SIG-M5 (cell line): ENCODE measurements around the gene TMEM234.

ENCODE experiments used
- DNase-seq: peaks from one replicate; lab custom pipeline; 2025; lab: John Stamatoyannopoulos, UW

TMEM234 gene

GRCh38 chr1:32199717-32200072 is 22.5 kb downstream of the TMEM234 start:
- DNase-seq: no peak

- DNase-seq: no peak
Measured at GRCh38 chr1:32199043-32199716, 23.0 kb downstream of the TMEM234 start.

GRCh38 chr1:32198237-32199042 is 23.7 kb downstream of the TMEM234 start:
- DNase-seq: no peak

- no peak for DNase-seq
Measured at GRCh38 chr1:32197837-32198236, 24.3 kb downstream of the TMEM234 start.

- no peak for DNase-seq
Measured at GRCh38 chr1:32197074-32197473, 25.1 kb downstream of the TMEM234 start.

- DNase-seq: no peak
Measured at GRCh38 chr1:32195972-32196823, 26.0 kb downstream of the TMEM234 start.

GRCh38 chr1:32195531-32195930 is 26.6 kb downstream of the TMEM234 start:
- DNase-seq: no peak

GRCh38 chr1:32194984-32195383 is 27.2 kb downstream of the TMEM234 start:
- DNase-seq: no peak

- DNase-seq: no peak
Measured at GRCh38 chr1:32192220-32192948, 29.8 kb downstream of the TMEM234 start.

GRCh38 chr1:32187850-32188249 is 34.3 kb downstream of the TMEM234 start:
- DNase-seq: no peak

- DNase-seq: no peak
Measured at GRCh38 chr1:32186491-32186890, 35.7 kb downstream of the TMEM234 start.

- no peak for DNase-seq
Measured at GRCh38 chr1:32186077-32186476, 36.1 kb downstream of the TMEM234 start.

- DNase-seq: no peak
Measured at GRCh38 chr1:32184650-32185049, 37.5 kb downstream of the TMEM234 start.

GRCh38 chr1:32182060-32182459 is 40.1 kb downstream of the TMEM234 start:
- no peak for DNase-seq

GRCh38 chr1:32181563-32181962 is 40.6 kb downstream of the TMEM234 start:
- DNase-seq: no peak

GRCh38 chr1:32181065-32181464 is 41.1 kb downstream of the TMEM234 start:
- DNase-seq: no peak

GRCh38 chr1:32180186-32181060 is 41.7 kb downstream of the TMEM234 start:
- no peak for DNase-seq

- no peak for DNase-seq
Measured at GRCh38 chr1:32179443-32180185, 42.5 kb downstream of the TMEM234 start, which contains the start of gene TXLNA. TSS of gene TXLNA (plus strand) at chr1:32179675. CDS start at chr1:32180346, 671 bp downstream.

GRCh38 chr1:32179193-32179442 is 43.0 kb downstream of the TMEM234 start:
- DNase-seq: no peak
